Superior temporal gyrus (tissue), 1 donor: Measurements from ENCODE around the gene PRR18.
"Not testable (repeated sequence)": the region's sequence is repeated elsewhere in the genome, so short reads cannot be mapped to it uniquely, and the experiment has no call there.

Source experiments
- DNase-seq: peaks from one replicate; pipeline ENCODE4 v3.0.0-alpha.2; 2016; ENCODE audit errors: extremely low spot score

Gene PRR18

GRCh38 chr6:166308033-166308768 is at the start of gene PRR18:
Gene PRR18, minus strand, starts transcription at chr6:166308392. Its CDS starts 250 bp downstream, at chr6:166308142.
- DNase-seq: peak; percentile 82

- no peak for DNase-seq
Measured at GRCh38 chr6:166355552-166355951, 47.4 kb upstream of the PRR18 start.

- no peak for DNase-seq
Measured at GRCh38 chr6:166354965-166355364, 46.8 kb upstream of the PRR18 start.

- DNase-seq: no peak
Measured at GRCh38 chr6:166354143-166354542, 46.0 kb upstream of the PRR18 start.

- no peak for DNase-seq
Measured at GRCh38 chr6:166353507-166353906, 45.3 kb upstream of the PRR18 start.

- DNase-seq: no peak
Measured at GRCh38 chr6:166352923-166353322, 44.7 kb upstream of the PRR18 start.

GRCh38 chr6:166351715-166352285 is 43.6 kb upstream of the PRR18 start:
- peak; percentile 29 for DNase-seq

- no peak for DNase-seq
Measured at GRCh38 chr6:166348305-166348949, 40.2 kb upstream of the PRR18 start.

- no peak for DNase-seq
Measured at GRCh38 chr6:166346965-166347364, 38.8 kb upstream of the PRR18 start.

- no peak for DNase-seq
Measured at GRCh38 chr6:166346449-166346848, 38.3 kb upstream of the PRR18 start.

- DNase-seq: not testable (repeated sequence)
Measured at GRCh38 chr6:166345672-166346071, 37.5 kb upstream of the PRR18 start.

GRCh38 chr6:166344921-166345320 is 36.7 kb upstream of the PRR18 start:
- not testable (repeated sequence) for DNase-seq

GRCh38 chr6:166344240-166344639 is 36.0 kb upstream of the PRR18 start:
- no peak for DNase-seq

GRCh38 chr6:166343150-166343487 is 34.9 kb upstream of the PRR18 start:
- DNase-seq: peak; percentile 33

GRCh38 chr6:166342349-166343149 is 34.4 kb upstream of the PRR18 start, which contains the start of gene SFT2D1:
Gene SFT2D1, minus strand, starts transcription at chr6:166342545. Its CDS starts 64 bp downstream, at chr6:166342481.
- DNase-seq: peak; percentile 84

- no peak for DNase-seq
Measured at GRCh38 chr6:166341977-166342348, 33.8 kb upstream of the PRR18 start.

GRCh38 chr6:166341464-166341863 is 33.3 kb upstream of the PRR18 start:
- no peak for DNase-seq

- no peak for DNase-seq
Measured at GRCh38 chr6:166338854-166339253, 30.7 kb upstream of the PRR18 start.

GRCh38 chr6:166336847-166337246 is 28.7 kb upstream of the PRR18 start:
- DNase-seq: no peak

GRCh38 chr6:166335378-166336302 is 27.4 kb upstream of the PRR18 start:
- DNase-seq: no peak

- no peak for DNase-seq
Measured at GRCh38 chr6:166334878-166335277, 26.7 kb upstream of the PRR18 start.
